MG63 (cell line): Measurements from ENCODE around the gene CADM4. TPM values are rescaled to one million over a fixed set of nuclear protein-coding genes. Genes with fewer than 3 reads are reported as not detected.
"Not testable (repeated sequence)": the region's sequence is repeated elsewhere in the genome, so short reads cannot be mapped to it uniquely, and the experiment has no call there.

Source experiments
- DNase-seq: peaks from one replicate; pipeline ENCODE4 v3.0.0-alpha.2; 2020
- H3K27me3 ChIP-seq: fragments of 250-450 bp; sonication (Bioruptor Pico); 2 replicates; pipeline ENCODE4 v1.5.1; 2020; ENCODE audit warnings: mild to moderate bottlenecking, moderate library complexity
- H3K36me3 ChIP-seq: fragments of 250-450 bp; sonication (Bioruptor Pico); 2 replicates; pipeline ENCODE4 v1.5.1; 2020; ENCODE audit warnings: mild to moderate bottlenecking, moderate library complexity
- H3K4me3 ChIP-seq: fragments of 250-450 bp; sonication (Bioruptor Pico); 2 replicates; pipeline ENCODE4 v1.5.1; 2020; ENCODE audit warnings: mild to moderate bottlenecking, moderate library complexity
- H3K9me3 ChIP-seq: fragments of 250-450 bp; sonication (Bioruptor Pico); 2 replicates; pipeline ENCODE4 v1.5.1; 2020; ENCODE audit warnings: mild to moderate bottlenecking, moderate library complexity
- total RNA-seq: library from RNA; depleted of rRNA; stranded (reverse); fragments of >200 nt; shearing (Covaris generic); gene quantifications from 2 replicates; pipeline ENCODE4 v1.2.3, GENCODE V29; 2014; ENCODE audit warnings: low replicate concordance

Gene CADM4
- total RNA-seq, 1 experiment from 2014 or later: 3.0 TPM

DNA sequence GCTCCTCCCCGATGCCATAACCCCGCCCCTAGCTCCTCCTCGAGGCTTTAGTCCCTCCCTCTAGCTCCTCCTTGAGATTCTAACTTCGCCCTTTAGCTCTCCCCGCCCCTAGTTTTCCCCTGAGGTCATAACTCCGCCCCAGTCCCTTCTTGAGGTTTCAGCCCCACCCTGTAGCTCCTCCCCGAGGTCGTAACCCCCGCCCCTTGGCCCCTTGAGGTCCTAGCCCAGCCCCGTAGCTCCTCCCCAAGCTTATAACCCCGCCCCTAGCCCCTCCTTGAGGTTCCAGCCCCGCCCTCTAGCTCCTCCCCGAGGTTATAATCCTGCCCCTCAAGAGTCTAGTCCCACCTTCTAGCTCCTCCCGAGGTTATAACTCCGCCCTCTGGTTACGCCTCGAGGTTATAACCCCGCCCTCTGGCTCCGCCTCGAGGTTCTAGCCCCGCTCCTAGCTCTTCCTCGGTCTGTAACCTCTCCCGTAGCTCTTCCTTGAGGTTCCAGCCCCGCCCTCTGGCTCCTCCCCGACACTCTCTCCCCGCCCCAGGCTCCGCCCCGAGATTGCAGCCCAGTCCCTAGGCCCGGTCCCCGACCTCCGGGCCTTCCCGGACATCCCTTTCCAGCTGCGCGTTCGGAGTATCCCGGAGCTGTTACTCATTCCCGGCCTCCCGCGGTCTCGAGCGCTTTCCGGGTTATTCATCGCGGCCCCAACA lies 28.9 kb upstream of the CADM4 start:
- Histone ChIP-seq H3K9me3 (0 out of 2 replicates have a peak, but pooled peaks cover 1% of the 10 kb centered on the region), H3K27me3 (no peaks in the 10 kb centered on the region), H3K4me3 (peak overlapping the region; percentile 61), H3K36me3 (peaks cover 38% of the 10 kb centered on the region)
- DNase-seq: peak; percentile 98

GRCh38 chr19:43667876-43668405 lies 28.3 kb upstream of the CADM4 start:
- peaks cover 44% of the 10 kb centered on the region for H3K36me3 ChIP-seq
- H3K9me3 ChIP-seq: 0 out of 2 replicates have a peak, but pooled peaks cover 1% of the 10 kb centered on the region
- no peaks in the 10 kb centered on the region for H3K27me3 ChIP-seq
- H3K4me3 ChIP-seq: peak overlapping the region; percentile 22
- DNase-seq: no peak

GRCh38 chr19:43667126-43667875 lies 27.7 kb upstream of the CADM4 start:
- Histone ChIP-seq H3K9me3 (0 out of 2 replicates have a peak, but pooled peaks cover 1% of the 10 kb centered on the region), H3K36me3 (peaks cover 50% of the 10 kb centered on the region), H3K27me3 (no peaks in the 10 kb centered on the region), H3K4me3 (no peak overlapping the region)
- no peak for DNase-seq

DNA sequence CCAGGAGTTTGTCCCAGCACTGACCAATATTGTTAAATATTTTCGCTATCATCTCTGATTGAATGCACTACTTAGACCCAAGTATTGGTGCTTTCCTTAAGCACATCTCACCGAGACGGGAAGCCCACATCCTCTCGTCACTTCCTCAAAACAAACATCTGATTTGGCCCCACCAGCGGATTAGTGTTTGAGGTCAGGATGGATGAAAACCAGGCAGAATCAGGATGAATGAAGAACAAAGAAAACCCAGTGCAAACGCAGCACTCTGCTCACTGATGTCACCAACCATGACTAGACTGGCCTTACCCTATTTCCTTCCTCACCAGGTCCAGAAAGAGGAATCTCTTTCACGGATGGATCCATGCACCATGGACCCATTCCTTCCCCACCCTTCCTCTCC lies 24.4 kb upstream of the CADM4 start:
- Histone ChIP-seq H3K4me3 (no peak overlapping the region), H3K27me3 (no peaks in the 10 kb centered on the region), H3K9me3 (0 out of 2 replicates have a peak, but pooled peaks cover 1% of the 10 kb centered on the region), H3K36me3 (peaks cover 80% of the 10 kb centered on the region)
- no peak for DNase-seq

GRCh38 chr19:43662487-43662886 lies 22.8 kb upstream of the CADM4 start:
- Histone ChIP-seq H3K9me3 (peaks cover 3% of the 10 kb centered on the region; the same call in 1 of the 2 replicates), H3K27me3 (no peaks in the 10 kb centered on the region), H3K4me3 (no peak overlapping the region), H3K36me3 (peaks cover 88% of the 10 kb centered on the region)
- no peak for DNase-seq

DNA sequence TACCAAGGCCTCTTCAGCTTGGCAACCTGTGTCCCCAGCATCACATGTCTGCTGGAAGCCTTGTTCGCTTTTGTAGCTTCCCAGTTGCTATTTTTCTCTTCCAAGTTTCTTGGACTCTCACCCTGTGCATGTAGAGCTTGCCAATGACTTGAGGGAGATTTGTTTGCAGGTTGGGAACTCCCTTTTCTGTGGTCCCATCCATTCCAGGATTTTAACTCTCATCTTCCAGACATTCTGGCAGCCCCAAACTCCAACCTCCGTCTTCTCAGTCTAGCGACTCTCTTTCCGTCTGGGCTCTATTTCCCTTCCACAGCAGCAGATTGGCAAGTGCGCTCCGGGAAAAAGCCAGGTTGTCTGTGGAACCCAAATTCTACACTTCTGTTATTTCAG lies 21.3 kb upstream of the CADM4 start:
- Histone ChIP-seq H3K36me3 (peaks cover 87% of the 10 kb centered on the region), H3K4me3 (no peak overlapping the region), H3K27me3 (no peaks in the 10 kb centered on the region), H3K9me3 (peaks cover 3% of the 10 kb centered on the region; the same call in 1 of the 2 replicates)
- no peak for DNase-seq

DNA sequence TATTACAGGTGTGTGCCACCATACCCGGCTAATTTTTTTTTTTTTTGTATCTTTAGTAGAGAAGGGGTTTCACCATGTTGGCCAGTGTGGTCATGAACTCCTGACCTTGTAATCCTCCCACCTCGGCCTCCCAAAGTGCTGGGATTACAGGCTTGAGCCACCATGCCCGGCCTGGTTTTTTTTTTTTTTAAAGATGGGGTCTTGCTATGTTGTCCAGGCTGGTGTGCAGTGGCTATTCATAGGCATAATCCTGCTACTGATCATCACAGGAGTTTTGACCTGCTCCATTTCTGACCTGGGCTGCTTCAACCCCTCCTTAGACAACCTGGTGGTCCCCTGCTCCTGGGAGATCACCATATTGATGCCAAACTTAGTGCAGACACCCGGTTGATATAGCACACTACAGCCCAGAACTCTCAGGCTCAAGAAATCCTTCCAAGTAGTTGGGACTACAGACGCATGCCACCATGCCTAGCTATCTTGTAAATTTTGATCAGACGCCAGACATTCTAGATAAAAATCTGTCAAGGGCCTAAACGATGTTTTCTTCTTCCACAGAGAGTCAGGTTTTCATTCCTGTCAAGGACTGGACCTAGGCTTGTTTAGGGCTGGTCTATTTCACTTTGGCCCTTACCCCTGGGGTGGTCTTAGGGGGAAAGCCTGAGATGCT lies 20.8 kb upstream of the CADM4 start:
- DNase-seq: no peak
- Histone ChIP-seq H3K4me3 (no peak overlapping the region), H3K27me3 (no peaks in the 10 kb centered on the region), H3K36me3 (peaks cover 89% of the 10 kb centered on the region), H3K9me3 (peaks cover 3% of the 10 kb centered on the region; the same call in 1 of the 2 replicates)

DNA sequence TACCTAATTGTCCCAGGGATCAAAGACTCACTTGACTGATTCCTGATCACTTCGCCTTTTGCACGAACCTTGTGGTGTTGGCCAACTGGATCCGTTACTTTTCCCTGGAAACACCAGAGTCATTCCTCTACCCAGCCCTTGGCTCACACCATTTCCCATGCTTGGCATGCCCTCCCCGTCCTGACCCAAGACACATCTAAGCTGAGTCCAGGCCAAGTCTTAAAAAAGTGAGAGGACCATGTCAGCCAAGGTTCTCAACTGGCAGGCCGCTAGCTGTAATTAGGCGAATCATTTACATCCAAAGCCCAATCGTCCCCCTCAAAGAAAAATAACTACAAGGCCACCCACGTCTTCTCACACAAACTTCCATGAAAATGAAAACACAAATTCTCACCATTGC lies 18.8 kb upstream of the CADM4 start:
- H3K27me3 ChIP-seq: no peaks in the 10 kb centered on the region
- H3K4me3 ChIP-seq: no peak overlapping the region
- H3K9me3 ChIP-seq: peaks cover 3% of the 10 kb centered on the region; the same call in 1 of the 2 replicates
- H3K36me3 ChIP-seq: peaks cover 82% of the 10 kb centered on the region
- DNase-seq: no peak

GRCh38 chr19:43658001-43658400 lies 18.4 kb upstream of the CADM4 start:
- no peak for DNase-seq

GRCh38 chr19:43656436-43656835 lies 16.8 kb upstream of the CADM4 start:
- Histone ChIP-seq H3K36me3 (peaks cover 82% of the 10 kb centered on the region), H3K27me3 (no peaks in the 10 kb centered on the region), H3K4me3 (no peak overlapping the region), H3K9me3 (peaks cover 3% of the 10 kb centered on the region; the same call in 1 of the 2 replicates)
- no peak for DNase-seq

More at GRCh38 chr19:43658001-43658400, 18.4 kb upstream of the CADM4 start:
- Histone ChIP-seq H3K36me3 (peaks cover 82% of the 10 kb centered on the region), H3K4me3 (no peak overlapping the region), H3K27me3 (no peaks in the 10 kb centered on the region), H3K9me3 (peaks cover 3% of the 10 kb centered on the region; the same call in 1 of the 2 replicates)

GRCh38 chr19:43652546-43652874 lies 12.9 kb upstream of the CADM4 start:
- Histone ChIP-seq H3K4me3 (no peak overlapping the region), H3K27me3 (no peaks in the 10 kb centered on the region), H3K36me3 (peaks cover 71% of the 10 kb centered on the region), H3K9me3 (no peaks in the 10 kb centered on the region)
- no peak for DNase-seq

DNA sequence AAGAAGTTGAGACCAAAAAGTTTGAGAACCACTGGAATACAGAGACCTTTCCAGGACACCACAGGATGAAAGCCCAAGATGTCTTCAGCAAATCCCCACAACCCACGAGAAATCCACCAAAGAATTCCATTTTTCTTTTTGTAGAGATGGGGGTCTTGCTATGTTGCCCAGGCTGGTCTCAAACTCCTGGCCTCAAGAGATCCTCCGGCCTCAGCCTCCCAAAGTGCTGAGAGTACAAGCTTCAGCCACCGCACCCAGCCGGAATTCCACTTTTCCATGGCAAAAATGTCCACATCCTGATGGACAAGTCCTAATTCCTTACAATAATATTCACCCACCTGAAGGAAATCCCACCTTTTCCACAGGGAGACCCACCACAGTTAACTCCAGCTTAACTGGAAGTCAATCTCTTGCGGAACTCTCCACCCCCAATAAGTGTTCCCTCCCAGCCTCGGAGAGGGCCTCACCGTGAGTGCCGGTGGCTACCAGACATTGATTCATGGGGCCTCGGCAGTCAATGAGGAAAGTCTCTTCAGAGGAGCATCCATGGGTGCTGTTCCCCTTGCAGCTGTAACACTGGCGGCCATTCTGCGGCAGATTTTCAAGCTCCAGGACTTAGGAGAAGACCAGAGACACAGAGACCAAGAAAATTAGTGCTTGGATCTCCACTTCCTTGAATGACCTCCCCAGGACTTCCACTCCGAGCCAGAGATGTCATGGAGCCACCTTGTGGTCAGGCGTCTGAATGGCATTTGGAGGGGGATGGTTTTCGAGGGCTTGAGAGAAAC lies 12.3 kb upstream of the CADM4 start:
- no peaks in the 10 kb centered on the region for H3K27me3 ChIP-seq
- H3K9me3 ChIP-seq: no peaks in the 10 kb centered on the region
- no peak overlapping the region for H3K4me3 ChIP-seq
- DNase-seq: peak; percentile 36
- H3K36me3 ChIP-seq: peaks cover 73% of the 10 kb centered on the region

DNA sequence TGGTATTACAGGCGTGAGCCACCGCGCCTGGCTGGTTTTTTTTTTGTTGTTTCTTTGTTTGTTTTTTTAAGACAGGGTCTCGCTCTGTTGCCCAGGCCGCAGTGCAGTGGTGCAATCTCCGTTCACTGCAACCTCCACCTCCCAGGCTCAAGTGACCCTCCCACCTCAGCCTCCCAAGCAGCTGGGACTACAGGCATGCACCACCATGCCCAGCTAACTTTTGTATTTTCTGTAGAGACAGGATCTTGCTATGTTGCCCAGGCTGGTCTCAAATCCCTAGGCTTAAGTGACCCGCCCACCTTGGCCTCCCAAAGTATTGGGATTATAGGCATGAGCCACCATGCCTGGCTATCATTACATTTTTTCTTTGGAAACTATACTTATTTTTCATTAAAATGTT lies 10.6 kb upstream of the CADM4 start:
- H3K4me3 ChIP-seq, H3K27me3 ChIP-seq, H3K9me3 ChIP-seq, DNase-seq: not testable (repeated sequence)
- peaks cover 59% of the 10 kb centered on the region for H3K36me3 ChIP-seq

DNA sequence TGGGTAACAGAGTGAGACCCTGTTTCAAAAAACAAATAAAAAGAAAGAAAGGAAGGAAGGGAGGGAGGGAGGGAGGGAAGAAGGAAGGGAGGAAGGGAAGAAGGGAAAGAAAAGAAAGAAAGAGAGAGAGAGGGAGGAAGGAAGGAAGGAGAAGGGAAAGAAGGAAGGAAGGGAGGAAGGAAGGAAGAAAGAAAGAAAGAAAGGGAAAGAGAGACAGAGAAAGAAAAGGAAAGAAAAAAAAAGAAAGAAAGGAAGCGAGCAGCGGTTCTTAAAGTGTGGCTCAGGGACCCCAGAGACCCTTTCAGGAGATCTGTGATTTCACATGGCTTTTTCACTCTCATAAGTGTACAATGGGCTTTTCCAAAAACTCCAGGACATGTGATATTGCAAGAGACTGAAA lies 9.9 kb upstream of the CADM4 start:
- Histone ChIP-seq H3K36me3 (peaks cover 54% of the 10 kb centered on the region), H3K27me3 (no peaks in the 10 kb centered on the region), H3K4me3 (no peak overlapping the region), H3K9me3 (no peaks in the 10 kb centered on the region)
- DNase-seq: no peak

- Histone ChIP-seq H3K4me3 (no peak overlapping the region), H3K36me3 (peaks cover 49% of the 10 kb centered on the region)
These were observed 9.0 kb upstream of the CADM4 start for GRCh38 chr19:43648633-43649032.

DNA sequence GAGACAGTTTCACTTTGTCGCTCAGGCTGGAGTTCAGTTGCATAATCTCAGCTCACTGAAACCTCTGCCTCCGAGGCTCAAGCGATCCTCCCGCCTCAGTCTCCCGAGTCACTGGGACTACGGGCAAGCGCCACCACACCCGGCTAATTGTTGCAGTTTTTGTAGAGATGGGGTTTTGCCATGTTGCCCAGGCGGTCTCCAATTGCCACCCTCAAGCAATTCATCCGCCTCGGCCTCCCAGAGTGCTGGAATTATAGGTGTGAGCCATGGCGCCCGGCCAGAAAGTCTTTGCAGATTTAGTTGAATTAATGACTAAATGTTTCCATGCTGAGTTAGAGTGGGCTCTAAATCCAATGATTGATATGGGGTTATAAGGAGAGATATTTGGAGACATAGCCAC lies 4.5 kb upstream of the CADM4 start:
- no peak overlapping the region for H3K4me3 ChIP-seq
- H3K27me3 ChIP-seq: peaks cover 10% of the 10 kb centered on the region
- H3K9me3 ChIP-seq: no peaks in the 10 kb centered on the region
- DNase-seq: no peak
- peaks cover 19% of the 10 kb centered on the region for H3K36me3 ChIP-seq

More at GRCh38 chr19:43648633-43649032, 9.0 kb upstream of the CADM4 start:
- Histone ChIP-seq H3K27me3 (no peaks in the 10 kb centered on the region), H3K9me3 (no peaks in the 10 kb centered on the region)
- DNase-seq: no peak
